Stomach (tissue), 9 donors: ENCODE data around the gene PRSS53. TPM values are rescaled to one million over a fixed set of nuclear protein-coding genes. Genes with fewer than 3 reads are reported as not detected.
A peak's percentile ranks its signal among the peaks of the same experiment; 100 is the strongest.

ENCODE experiments used
- DNase-seq, 2 donors: peaks; one replicate each; pipeline versions ENCODE4 v3.0.0 to v3.0.0-alpha.2; 2013 to 2019
- H3K27ac ChIP-seq, 5 donors: fragments of 200-600 bp in 4 of 5; sonication (generic) in 4 of 5; one replicate each; pipeline ENCODE4 v1.5.1; 2013 to 2019; ENCODE audit warnings: mild to moderate bottlenecking in 1 of 5, moderate library complexity in 1 of 5
- H3K27me3 ChIP-seq, 3 donors: fragments of 200-600 bp; sonication (generic); one replicate each; pipeline ENCODE4 v1.5.1; 2017 to 2019; ENCODE audit warnings: mixed run types in 1 of 3
- H3K36me3 ChIP-seq, 4 donors: fragments of 200-600 bp; sonication (generic); 1 replicate in 3 of 4; 2 replicates in 1 of 4; pipeline ENCODE4 v1.5.1; 2016 to 2019
- H3K4me1 ChIP-seq, 4 donors: fragments of 200-600 bp; sonication (generic); one replicate each; pipeline ENCODE4 v1.5.1; 2016 to 2019
- H3K4me3 ChIP-seq, 4 donors: fragments of 200-600 bp; sonication (generic) in 3 of 4; one replicate each; pipeline ENCODE4 v1.5.1; 2016 to 2019; ENCODE audit warnings: mild to moderate bottlenecking in 1 of 4
- H3K9me3 ChIP-seq, 4 donors: fragments of 200-600 bp; sonication (generic); one replicate each; pipeline ENCODE4 v1.5.1; 2016 to 2019
- CTCF ChIP-seq, 7 experiments: fragments of 450-650 bp in 4 of 7; fragments of 200-600 bp in 3 of 7; sonication (generic) in 3 of 7; IDR thresholded peaks; one replicate each; pipeline ENCODE4 v1.5.1; 2016 to 2019; ENCODE audit warnings: antibody characterized with exemption in 7 of 7, control low read depth in 2 of 7, mild to moderate bottlenecking in 1 of 7
- EP300 ChIP-seq: sonication (generic); formaldehyde crosslinking; IDR thresholded peaks from one replicate; pipeline ENCODE4 v1.6.1; 2017; ENCODE audit warnings: antibody characterized with exemption
- POLR2A ChIP-seq, 4 donors: fragments of 450-650 bp; IDR thresholded peaks; one replicate each; pipeline ENCODE4 v1.6.1; 2016; ENCODE audit warnings: antibody characterized with exemption in 4 of 4, control low read depth in 2 of 4, mild to moderate bottlenecking in 1 of 4, moderate library complexity in 1 of 4
- POLR2AphosphoS5 ChIP-seq, 3 donors: sonication (generic); formaldehyde crosslinking; IDR thresholded peaks; one replicate each; pipeline ENCODE4 v1.6.1; 2016; ENCODE audit warnings: antibody characterized with exemption in 3 of 3
- WGBS, 5 donors: extraction: QIAGEN DNeasy Blood & Tissue Kit in 3 of 5; methylation state at CpG; one replicate each; pipeline versions ENCODE4 v1.1.5 to v1.1.7; 2013 to 2018; 5-methylcytosine and 5-hydroxymethylcytosine counted together
- intact Hi-C: fragments of 100-400 bp; cut with DNase I; formaldehyde crosslinking; loops from one replicate; pipeline ENCODE4 v1.15.1; 2023; ENCODE audit warnings: low total_unique reads
- polyA plus RNA-seq, 3 donors: library from polyadenylated mRNA; stranded (reverse); fragments of 200-250 nt; gene quantifications; one replicate each; pipeline ENCODE4 v1.2.3, GENCODE V29; 2013
- total RNA-seq, 5 donors: library from RNA; depleted of rRNA; stranded (reverse); fragments of >200 nt; gene quantifications; one replicate each; pipeline versions ENCODE4 v1.1.0 to v1.2.3, GENCODE V29; 2014 to 2016
- donor health status: healthy with polysubstance abuse.
- donor health status: Bipolar disorder and iron deficiency.
- donor health status: healthy.

PRSS53 gene
- total and polyA plus RNA-seq, 8 donors: 0.46 to 5.3 (median 1.3) TPM; not detected in 1

- peaks cover 41 to 68% (median 55%) of the 10 kb centered on the region in 4 donors for H3K4me1 ChIP-seq
- H3K27ac ChIP-seq: peak overlapping the region in 1 of 5 donors; percentile 1
- DNase-seq: peak in 1 of 2 donors; percentile 6
- intact Hi-C loops: no loop called here
- no peaks in the 10 kb centered on the region for H3K9me3 ChIP-seq
- 82 to 89% (median 85%) methylated on average over 23 to 26 of the region's 26 CpGs for WGBS, 5 donors
- peaks cover 35 to 41% (median 38%) of the 10 kb centered on the region in 4 donors for H3K36me3 ChIP-seq
- H3K4me3 ChIP-seq: peak overlapping the region in 1 of 4 donors; percentile 3
- TF ChIP-seq POLR2A (IDR thresholded peaks at IDR 0.05): no peak
- TF ChIP-seq POLR2AphosphoS5 (IDR thresholded peaks at IDR 0.05): no peak
- no peak for TF ChIP-seq EP300
- no peak for TF ChIP-seq CTCF (IDR thresholded peaks at IDR 0.05)
- H3K27me3 ChIP-seq: no peaks in the 10 kb centered on the region
Observed at GRCh38 chr16:31110106-31111034, 21.6 kb upstream of the PRSS53 start.

- intact Hi-C loops: no loop called here
- peak overlapping the region in 3 of 5 donors; percentile 88 to 95 (median 94) for H3K27ac ChIP-seq
- H3K27me3 ChIP-seq: no peaks in the 10 kb centered on the region
- H3K4me3 ChIP-seq: peak overlapping the region in 2 of 4 donors; percentile 70 to 88
- peaks cover 35 to 41% (median 38%) of the 10 kb centered on the region in 4 donors for H3K36me3 ChIP-seq
- no peak for DNase-seq
- H3K4me1 ChIP-seq: peaks cover 40 to 66% (median 53%) of the 10 kb centered on the region in 4 donors
- TF ChIP-seq POLR2A (IDR thresholded peaks at IDR 0.05) (no peak), POLR2AphosphoS5 (IDR thresholded peaks at IDR 0.05) (no peak), EP300 (no peak)
- no peaks in the 10 kb centered on the region for H3K9me3 ChIP-seq
- 84 to 92% (median 88%) methylated on average over 12 of the region's 12 CpGs for WGBS, 5 donors
Observed at GRCh38 chr16:31109622-31110021, 20.9 kb upstream of the PRSS53 start.

GRCh38 chr16:31108794-31109558, 20.2 kb upstream of the PRSS53 start:
- DNase-seq: no peak
- peak overlapping the region; percentile 70 to 99 (median 94) for H3K4me3 ChIP-seq
- TF ChIP-seq POLR2A (IDR thresholded peaks at IDR 0.05): no peak
- no peak for TF ChIP-seq EP300
- TF ChIP-seq CTCF (IDR thresholded peaks at IDR 0.05): no peak
- TF ChIP-seq POLR2AphosphoS5 (IDR thresholded peaks at IDR 0.05): no peak
- H3K27ac ChIP-seq: peak overlapping the region; percentile 88 to 96 (median 95)
- 36 to 71% (median 41%) methylated on average over 30 to 57 of the region's 57 CpGs for WGBS, 5 donors
- no peaks in the 10 kb centered on the region for H3K27me3 ChIP-seq
- no peaks in the 10 kb centered on the region for H3K9me3 ChIP-seq
- peaks cover 35 to 41% (median 38%) of the 10 kb centered on the region in 4 donors for H3K36me3 ChIP-seq
- peaks cover 35 to 60% (median 46%) of the 10 kb centered on the region in 4 donors for H3K4me1 ChIP-seq
- intact Hi-C loops: no loop called here

GRCh38 chr16:31108035-31108793, 19.5 kb upstream of the PRSS53 start, which contains the start of gene BCKDK:
Gene BCKDK, plus strand, starts transcription at chr16:31108386. Its CDS starts 838 bp downstream, at chr16:31109224.
- intact Hi-C loops: no loop called here
- peak in 2 of 3 donors; percentile 69 to 82 for TF ChIP-seq POLR2AphosphoS5 (IDR thresholded peaks at IDR 0.05)
- TF ChIP-seq EP300: no peak
- no peak for TF ChIP-seq CTCF (IDR thresholded peaks at IDR 0.05)

More at GRCh38 chr16:31108035-31108793, 19.5 kb upstream of the PRSS53 start, which contains the start of gene BCKDK:
- 3 to 15% (median 4%) methylated on average over 13 to 68 of the region's 68 CpGs for WGBS, 5 donors
- Histone ChIP-seq H3K4me3 (peak within 1 kb of the TSS; percentile 70 to 99 (median 94)), H3K27ac (peak within 1 kb of the TSS; percentile 88 to 96 (median 95)), H3K27me3 (no peaks in the 10 kb centered on the region), H3K36me3 (peaks cover 35 to 40% (median 38%) of the 10 kb centered on the region in 4 donors), H3K4me1 (peaks cover 27 to 52% (median 39%) of the 10 kb centered on the region in 4 donors), H3K9me3 (no peaks in the 10 kb centered on the region)
- DNase-seq: peak; percentile 73 to 91
